Activated T-cell treated with anti-CD3 and anti-CD28 coated beads, Interleukin-2, amount 50 U/mL, for 24 hours (primary cell): ENCODE results near the gene HIPK2.

Experiments used
- DNase-seq: peaks from one replicate; pipeline ENCODE4 v3.0.0-alpha.2; 2020
- H3K27ac Mint-ChIP-seq: 2 replicates; pipeline ENCODE4 v1.8.0; 2020; ENCODE audit warnings: mild to moderate bottlenecking, mixed read lengths
- H3K27me3 Mint-ChIP-seq: 2 replicates; pipeline ENCODE4 v1.8.0; 2020; ENCODE audit warnings: mixed read lengths
- H3K36me3 Mint-ChIP-seq: 2 replicates; pipeline ENCODE4 v1.8.0; 2020; ENCODE audit warnings: low read depth, mixed read lengths
- H3K4me1 Mint-ChIP-seq: 2 replicates; pipeline ENCODE4 v1.8.0; 2020; ENCODE audit warnings: low read depth, mixed read lengths
- H3K4me3 Mint-ChIP-seq: 2 replicates; pipeline ENCODE4 v1.8.0; 2020; ENCODE audit warnings: mild to moderate bottlenecking, moderate library complexity, mixed read lengths
- H3K9me3 Mint-ChIP-seq: 2 replicates; pipeline ENCODE4 v1.8.0; 2020; ENCODE audit warnings: mixed read lengths

The HIPK2 gene

DNA sequence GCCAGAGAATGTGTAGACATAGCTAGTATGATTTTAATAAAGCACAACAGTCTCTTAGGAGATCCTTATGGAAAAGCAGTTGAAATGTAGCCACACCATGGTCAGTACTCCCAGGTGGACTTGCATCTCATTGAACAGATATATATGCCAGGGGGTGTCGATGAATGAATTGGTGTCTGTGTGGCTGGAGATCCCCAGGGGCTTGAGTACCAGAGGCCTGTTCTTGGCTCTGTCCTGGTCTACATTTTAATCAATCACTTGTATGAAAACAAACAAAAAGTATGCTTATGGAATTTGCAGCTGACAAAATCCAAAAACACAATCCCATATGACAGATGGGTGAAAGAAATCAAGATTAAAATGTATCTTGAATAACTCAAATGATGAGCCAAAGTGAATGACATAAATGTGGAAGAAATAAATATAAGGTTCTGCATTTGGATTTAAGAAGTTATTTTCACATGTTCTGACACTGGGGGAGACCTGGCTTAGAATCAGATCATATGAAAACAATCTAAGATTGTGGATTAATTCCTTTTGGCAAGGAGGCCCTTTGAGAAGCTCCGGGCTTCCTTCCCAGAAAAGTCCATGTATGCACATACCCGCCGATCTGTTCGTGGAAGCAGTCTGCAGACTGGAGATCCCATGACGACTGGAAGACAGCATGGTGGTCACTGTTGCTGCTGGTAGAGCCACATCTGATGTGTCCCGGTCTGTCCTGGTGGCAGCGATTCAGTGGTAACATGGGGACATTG is 238.7 kb downstream of the HIPK2 start:
- peaks cover under 1% of the 10 kb centered on the region for H3K27me3 Mint-ChIP-seq

DNA sequence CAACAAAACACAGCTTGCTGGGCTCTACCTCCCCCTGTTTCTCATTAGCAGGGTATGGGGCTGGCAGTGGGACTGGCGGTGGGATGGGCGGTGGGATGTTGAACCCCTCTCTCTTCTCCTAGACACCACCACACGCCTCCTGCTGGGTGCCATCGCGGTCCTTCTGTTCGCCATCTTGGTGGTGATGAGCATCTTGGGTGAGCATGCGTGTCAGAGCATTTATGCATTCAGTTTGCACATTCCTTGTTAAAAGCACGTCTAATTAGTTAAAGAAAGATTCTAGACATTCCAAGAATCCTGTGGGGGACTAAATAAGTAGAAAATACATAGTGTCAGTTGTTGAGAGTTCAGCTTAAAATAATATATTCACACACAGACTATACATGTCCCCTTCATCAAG is 241.6 kb downstream of the HIPK2 start:
- no peak overlapping the region for H3K4me3 Mint-ChIP-seq
- no peaks in the 10 kb centered on the region for H3K36me3 Mint-ChIP-seq
- peaks cover 5% of the 10 kb centered on the region for H3K27me3 Mint-ChIP-seq

More for the DNA sequence above, 238.7 kb downstream of the HIPK2 start:
- no peak overlapping the region for H3K4me3 Mint-ChIP-seq
- H3K27ac Mint-ChIP-seq: no peak overlapping the region
- H3K36me3 Mint-ChIP-seq: no peaks in the 10 kb centered on the region
- no peaks in the 10 kb centered on the region for H3K4me1 Mint-ChIP-seq
- DNase-seq: no peak
- H3K9me3 Mint-ChIP-seq: no peaks in the 10 kb centered on the region

GRCh38 chr7:139534966-139535651 is 242.7 kb downstream of the HIPK2 start:
- Mint-ChIP-seq H3K27ac (no peak overlapping the region), H3K36me3 (no peaks in the 10 kb centered on the region), H3K27me3 (peaks cover 8% of the 10 kb centered on the region), H3K9me3 (no peaks in the 10 kb centered on the region), H3K4me1 (no peaks in the 10 kb centered on the region), H3K4me3 (no peak overlapping the region)
- DNase-seq: no peak

More for the DNA sequence above, 241.6 kb downstream of the HIPK2 start:
- no peak for DNase-seq
- H3K9me3 Mint-ChIP-seq: no peaks in the 10 kb centered on the region
- no peaks in the 10 kb centered on the region for H3K4me1 Mint-ChIP-seq
- no peak overlapping the region for H3K27ac Mint-ChIP-seq

GRCh38 chr7:139534096-139534495 is 243.7 kb downstream of the HIPK2 start:
- H3K27ac Mint-ChIP-seq: no peak overlapping the region
- H3K36me3 Mint-ChIP-seq: no peaks in the 10 kb centered on the region
- no peak overlapping the region for H3K4me3 Mint-ChIP-seq
- no peaks in the 10 kb centered on the region for H3K9me3 Mint-ChIP-seq
- peaks cover 8% of the 10 kb centered on the region for H3K27me3 Mint-ChIP-seq
- no peaks in the 10 kb centered on the region for H3K4me1 Mint-ChIP-seq
- DNase-seq: no peak

- Mint-ChIP-seq H3K4me1 (no peaks in the 10 kb centered on the region), H3K27me3 (peaks cover 13% of the 10 kb centered on the region), H3K36me3 (no peaks in the 10 kb centered on the region), H3K27ac (no peak overlapping the region), H3K4me3 (no peak overlapping the region), H3K9me3 (no peaks in the 10 kb centered on the region)
- no peak for DNase-seq
These were observed 245.1 kb downstream of the HIPK2 start for GRCh38 chr7:139532636-139533155.

GRCh38 chr7:139531094-139531493 is 246.7 kb downstream of the HIPK2 start:
- H3K4me1 Mint-ChIP-seq: peaks cover 5% of the 10 kb centered on the region
- DNase-seq: no peak
- H3K27ac Mint-ChIP-seq: no peak overlapping the region
- H3K27me3 Mint-ChIP-seq: peaks cover 14% of the 10 kb centered on the region
- no peaks in the 10 kb centered on the region for H3K36me3 Mint-ChIP-seq
- H3K9me3 Mint-ChIP-seq: no peaks in the 10 kb centered on the region
- no peak overlapping the region for H3K4me3 Mint-ChIP-seq

- DNase-seq: no peak
These were observed 250.9 kb downstream of the HIPK2 start for GRCh38 chr7:139526578-139527544.

DNA sequence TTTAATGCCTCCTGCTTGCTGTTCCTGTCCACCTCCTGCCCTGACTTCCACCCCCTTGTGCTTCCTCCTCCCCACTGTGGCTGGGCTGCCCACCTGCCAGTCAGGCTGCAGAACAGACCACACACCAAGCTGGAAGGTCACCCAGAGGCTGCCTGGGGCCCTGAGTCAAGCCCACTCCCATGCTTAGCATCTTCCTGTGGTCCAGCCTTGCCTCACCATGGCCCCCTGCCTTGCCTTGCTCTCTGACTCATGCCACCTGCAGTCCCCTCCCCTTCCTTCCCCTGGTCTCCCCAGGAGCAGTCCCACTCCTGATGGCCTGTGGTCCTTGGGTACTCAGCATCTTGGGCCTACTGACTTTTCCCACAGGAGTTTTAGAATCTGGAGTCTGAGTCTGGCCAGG is 252.0 kb downstream of the HIPK2 start:
- Mint-ChIP-seq H3K9me3 (no peaks in the 10 kb centered on the region), H3K27me3 (peaks cover 48% of the 10 kb centered on the region), H3K36me3 (no peaks in the 10 kb centered on the region), H3K27ac (no peak overlapping the region), H3K4me1 (peaks cover 8% of the 10 kb centered on the region), H3K4me3 (no peak overlapping the region)
- DNase-seq: no peak

More at GRCh38 chr7:139526578-139527544, 250.9 kb downstream of the HIPK2 start:
- Mint-ChIP-seq H3K9me3 (no peaks in the 10 kb centered on the region), H3K36me3 (no peaks in the 10 kb centered on the region), H3K4me3 (no peak overlapping the region), H3K4me1 (peaks cover 8% of the 10 kb centered on the region), H3K27ac (no peak overlapping the region), H3K27me3 (peaks cover 43% of the 10 kb centered on the region)

- DNase-seq: no peak
- H3K4me1 Mint-ChIP-seq: peaks cover 8% of the 10 kb centered on the region
- H3K9me3 Mint-ChIP-seq: no peaks in the 10 kb centered on the region
- H3K36me3 Mint-ChIP-seq: no peaks in the 10 kb centered on the region
- H3K4me3 Mint-ChIP-seq: no peak overlapping the region
- no peak overlapping the region for H3K27ac Mint-ChIP-seq
- peaks cover 48% of the 10 kb centered on the region for H3K27me3 Mint-ChIP-seq
These were observed 252.6 kb downstream of the HIPK2 start for GRCh38 chr7:139525239-139525638.

DNA sequence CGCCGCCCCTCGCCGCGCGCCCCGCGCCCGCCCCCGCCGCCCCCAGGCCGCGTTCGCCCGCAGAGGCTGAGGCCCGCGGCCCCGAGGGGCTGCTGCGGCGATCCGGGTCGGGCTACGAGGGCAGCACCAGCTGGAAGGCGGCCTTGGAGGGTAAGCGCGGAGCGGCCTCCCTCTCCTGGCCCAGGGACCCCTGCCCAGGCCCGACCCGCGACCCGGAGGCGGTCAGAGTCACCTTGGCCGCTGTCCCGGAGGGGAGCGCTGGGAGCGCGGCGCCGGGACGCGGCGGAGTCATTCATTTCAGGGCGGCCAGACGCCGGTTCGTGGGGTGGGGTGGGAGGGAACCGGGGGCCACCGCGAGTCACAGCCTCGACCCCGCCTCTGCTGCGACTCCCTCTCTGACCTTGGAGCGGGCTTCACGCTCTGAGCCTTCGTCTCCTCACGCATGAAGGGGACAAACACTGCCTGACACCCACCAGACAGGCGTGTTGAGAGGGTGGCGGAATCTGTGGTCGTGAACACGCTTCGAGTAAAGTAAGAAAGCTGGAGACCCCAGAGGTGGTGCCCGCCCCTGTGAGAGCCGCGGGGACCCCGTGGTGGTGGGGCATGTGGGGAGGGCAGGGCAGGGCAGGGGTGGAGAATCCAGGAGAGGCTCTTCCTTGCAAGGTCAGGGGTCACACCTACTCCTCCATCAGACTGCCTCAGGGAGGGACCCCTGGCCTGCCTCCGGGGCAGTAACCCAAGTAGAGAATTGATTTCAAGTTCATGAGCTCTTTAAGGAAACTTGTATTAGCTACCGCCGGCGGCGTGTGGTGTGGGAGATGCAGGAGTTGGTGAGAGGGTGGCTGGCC is 253.6 kb downstream of the HIPK2 start:
- Mint-ChIP-seq H3K27me3 (peaks cover 48% of the 10 kb centered on the region), H3K36me3 (no peaks in the 10 kb centered on the region), H3K4me1 (peaks cover 8% of the 10 kb centered on the region), H3K9me3 (no peaks in the 10 kb centered on the region), H3K4me3 (peak overlapping the region; percentile 15), H3K27ac (no peak overlapping the region)
- DNase-seq: no peak

DNA sequence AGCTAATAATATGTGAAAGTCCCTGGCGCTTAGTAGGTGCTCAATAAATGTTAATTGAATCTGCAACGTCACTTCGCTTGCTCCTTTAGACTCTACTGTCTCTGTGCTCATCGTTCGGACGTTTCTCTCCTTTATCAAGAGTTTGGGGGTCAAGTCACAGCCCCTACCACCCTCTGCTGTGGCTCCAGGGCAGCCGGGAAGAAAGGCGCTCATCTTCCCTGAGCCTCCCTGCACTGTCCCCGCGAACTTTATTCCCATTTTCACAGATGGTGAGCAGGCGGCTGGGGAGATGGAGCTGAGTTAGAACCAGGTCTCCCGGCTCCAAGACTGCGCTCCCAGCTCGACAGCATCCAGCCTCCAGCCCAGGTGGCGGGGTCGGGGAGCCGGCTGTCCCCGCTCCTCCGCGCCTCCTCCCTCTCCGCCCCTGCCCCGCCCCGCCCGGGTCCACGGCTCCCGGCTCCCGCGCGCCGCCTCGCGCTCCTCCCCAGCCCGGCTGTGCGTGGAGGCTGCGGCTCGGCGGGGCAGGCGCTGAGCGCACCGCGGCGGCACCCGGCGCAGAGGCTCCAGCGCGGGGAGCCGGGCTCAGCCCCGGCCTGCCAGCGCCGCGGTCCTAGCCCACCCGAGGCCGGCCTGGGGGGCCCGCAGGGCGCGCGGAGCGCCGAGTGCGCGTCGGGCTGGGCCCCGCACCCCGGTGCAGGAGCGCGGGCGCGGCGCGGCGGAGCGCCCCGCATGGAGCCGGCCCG is 254.4 kb downstream of the HIPK2 start, which contains the start of gene CLEC2L:
TSS of gene CLEC2L (plus strand) at position 487 of the 743 bp plus-strand sequence. CDS start at position 730, 243 bp downstream.
- Mint-ChIP-seq H3K9me3 (no peaks in the 10 kb centered on the region), H3K36me3 (no peaks in the 10 kb centered on the region), H3K27me3 (peaks cover 46% of the 10 kb centered on the region), H3K4me1 (peaks cover 8% of the 10 kb centered on the region), H3K4me3 (peak within 1 kb of the TSS; percentile 51), H3K27ac (no peak within 1 kb of the TSS)
- DNase-seq: peak; percentile 42

DNA sequence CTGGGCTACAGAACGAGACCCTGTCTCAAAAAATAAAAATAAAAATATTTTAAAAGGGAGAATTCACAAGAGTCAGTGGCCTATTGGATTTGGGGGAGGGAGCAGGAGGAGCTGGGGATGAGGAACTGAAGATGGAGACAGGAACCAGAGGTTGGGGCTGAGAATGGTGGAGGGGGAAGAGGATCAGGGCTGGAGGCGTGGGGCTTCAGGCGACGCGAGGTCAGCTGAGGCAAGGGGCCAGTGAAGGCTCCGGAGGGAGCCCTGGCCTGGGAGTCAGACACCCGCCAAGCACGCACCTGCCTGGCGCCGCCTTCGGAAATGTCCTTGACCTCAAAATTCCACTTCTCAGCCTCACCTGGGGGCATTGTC is 255.0 kb downstream of the HIPK2 start:
- H3K36me3 Mint-ChIP-seq: no peaks in the 10 kb centered on the region
- no peak for DNase-seq
- no peaks in the 10 kb centered on the region for H3K9me3 Mint-ChIP-seq
- peaks cover 42% of the 10 kb centered on the region for H3K27me3 Mint-ChIP-seq
- H3K4me3 Mint-ChIP-seq: no peak overlapping the region
- H3K27ac Mint-ChIP-seq: no peak overlapping the region
- H3K4me1 Mint-ChIP-seq: peaks cover 8% of the 10 kb centered on the region

DNA sequence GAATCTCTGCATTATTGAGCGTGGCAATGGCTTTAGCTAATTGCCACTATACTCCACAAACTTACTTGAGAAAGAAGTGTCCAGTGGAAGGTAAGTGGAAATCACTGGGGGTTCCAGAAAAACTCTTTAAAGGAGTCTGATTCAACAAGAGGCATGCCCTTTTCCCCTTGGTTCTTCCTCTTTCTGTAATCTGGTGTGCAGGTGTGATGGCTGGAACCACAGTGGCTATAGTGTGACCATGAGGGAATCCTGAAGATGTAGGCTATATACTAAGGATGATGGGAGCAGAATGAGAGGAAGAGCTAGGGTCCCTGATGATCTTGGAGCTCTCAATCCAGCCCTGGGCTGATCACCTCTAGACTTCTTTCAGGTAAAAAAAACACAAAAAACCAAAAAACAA is 256.4 kb downstream of the HIPK2 start:
- Mint-ChIP-seq H3K36me3 (no peaks in the 10 kb centered on the region), H3K4me3 (no peak overlapping the region), H3K27me3 (peaks cover 42% of the 10 kb centered on the region), H3K4me1 (peaks cover 3% of the 10 kb centered on the region), H3K9me3 (no peaks in the 10 kb centered on the region), H3K27ac (no peak overlapping the region)
- DNase-seq: no peak
